Sciatic nerve (tissue), 2 donors: Measurements from ENCODE around the gene AGBL4. TPM values are rescaled to one million over a fixed set of nuclear protein-coding genes. Genes with fewer than 3 reads are reported as not detected.

Source experiments
- ATAC-seq: fragments of 200-7000 bp; cut with Tn5 transposase; one replicate; pipeline ENCODE4 v1.9.1; 2020; ENCODE audit warnings: mild to moderate bottlenecking, moderate library complexity
- DNase-seq: peaks from one replicate; pipeline ENCODE4 v3.0.0-alpha.2; 2020; ENCODE audit warnings: low spot score
- intact Hi-C: fragments of 100-400 bp; cut with DNase I; formaldehyde crosslinking; loops from one replicate; pipeline ENCODE4 v1.14.2; 2022
- total RNA-seq: library from RNA; stranded (reverse); fragmentation: NEBNext Ultra II Directional; extraction: Animal tissue kit (Norgen Biotek cat#: 25700); gene quantifications from one replicate; pipeline ENCODE4 v1.2.1, GENCODE V29; 2021
- donor health status: DM: no; HTN: no; CAD: no.
- donor health status: DM: no; HTN: no; CAD: no.

AGBL4 gene
- total RNA-seq, 1 donor from 2014 or later = 1.3 TPM

DNA sequence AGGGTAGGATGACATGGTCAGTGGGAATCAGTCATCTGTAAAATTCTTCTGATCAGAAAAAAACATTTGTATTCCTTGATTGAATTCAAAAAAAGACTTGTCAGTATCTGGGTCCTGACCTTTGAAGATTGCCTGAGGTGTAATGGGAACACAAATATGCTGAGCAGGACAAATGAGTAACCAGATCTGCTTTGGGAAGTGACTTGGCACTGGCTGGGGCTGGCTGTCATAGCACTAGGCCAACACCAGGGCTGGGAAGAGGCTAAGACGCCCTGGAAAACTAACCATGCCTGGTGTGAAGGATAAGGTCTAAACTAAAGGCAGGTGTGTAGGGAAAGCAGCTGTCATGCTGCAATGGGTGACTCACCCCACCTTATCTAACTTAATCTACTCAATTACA lies 794.2 kb downstream of the AGBL4 start:
- intact Hi-C loops = no loop called here
- DNase-seq (no peak), ATAC-seq (no peak)

GRCh38 chr1:49226758-49227157 lies 797.0 kb downstream of the AGBL4 start:
- intact Hi-C loops = no loop called here
- DNase-seq (no peak), ATAC-seq (no peak)

DNA sequence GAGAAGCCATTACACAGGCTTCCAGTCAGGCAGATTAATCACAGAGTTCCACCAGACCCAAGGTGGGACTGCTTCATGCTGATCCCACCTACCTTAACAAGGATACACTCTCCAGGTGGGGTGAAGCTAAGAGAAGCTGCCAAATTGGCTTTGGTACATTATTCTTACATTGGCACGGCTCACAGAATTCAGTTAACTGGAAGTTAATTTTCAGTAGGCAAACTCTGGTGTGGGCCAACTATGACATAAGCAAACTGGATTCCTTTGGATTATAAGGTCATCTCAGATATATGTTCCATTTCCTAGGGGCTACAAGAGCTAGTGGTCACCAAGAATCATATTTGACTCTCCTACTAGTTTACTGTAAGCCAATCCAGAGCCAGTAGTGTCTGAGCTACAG lies 798.3 kb downstream of the AGBL4 start:
- intact Hi-C loops = no loop called here
- no peak for ATAC-seq
- no peak for DNase-seq

GRCh38 chr1:49213301-49213700 lies 810.5 kb downstream of the AGBL4 start:
- intact Hi-C loops = no loop called here
- DNase-seq = no peak
- ATAC-seq = no peak

DNA sequence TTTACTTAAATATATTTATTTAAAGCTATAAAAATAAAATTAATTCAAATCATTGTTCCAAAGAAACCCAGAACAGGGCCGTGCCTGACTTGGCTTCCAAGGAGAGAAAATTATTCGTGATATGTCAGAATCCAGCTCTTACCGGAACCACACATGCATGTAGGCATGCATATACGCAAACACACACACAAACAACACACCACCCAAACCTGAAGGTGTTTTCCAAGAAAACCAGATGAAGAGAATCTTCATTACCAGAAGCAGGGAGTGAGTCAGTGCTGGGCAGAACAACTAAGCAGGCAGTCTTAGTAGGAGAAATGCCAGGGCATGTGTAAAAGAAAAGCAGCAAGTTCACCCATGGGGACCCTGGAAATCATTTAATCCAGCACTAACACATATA lies 815.0 kb downstream of the AGBL4 start:
- ATAC-seq = no peak
- intact Hi-C loops = no loop called here

GRCh38 chr1:49204720-49205119 lies 819.0 kb downstream of the AGBL4 start:
- DNase-seq (no peak), ATAC-seq (no peak)
- intact Hi-C loops = no loop called here

More for the DNA sequence above, 815.0 kb downstream of the AGBL4 start:
- DNase-seq = no peak

GRCh38 chr1:49200738-49201137 lies 823.0 kb downstream of the AGBL4 start:
- ATAC-seq (no peak), DNase-seq (no peak)
- intact Hi-C loops = no loop called here

DNA sequence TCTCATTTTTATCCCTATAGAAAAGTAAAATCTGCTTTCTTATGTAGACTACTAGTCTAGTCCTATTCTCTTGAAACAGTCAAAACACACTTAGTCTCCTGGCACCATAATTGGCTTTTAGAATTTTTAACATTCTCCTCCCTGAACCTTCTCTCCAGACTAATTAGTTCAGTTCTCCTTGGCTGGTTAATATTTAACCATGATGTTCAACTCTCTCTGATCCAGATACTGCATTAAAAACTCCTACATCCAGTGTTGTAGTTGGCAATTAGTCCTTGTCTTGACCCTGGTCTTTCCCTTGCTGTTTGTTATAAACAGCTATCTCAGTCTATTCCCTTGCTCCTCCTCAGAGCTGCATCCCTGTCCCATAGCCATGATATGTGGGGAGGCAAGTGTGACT lies 824.2 kb downstream of the AGBL4 start:
- intact Hi-C loops = no loop called here
- ATAC-seq = no peak
- DNase-seq = no peak

- intact Hi-C loops = no loop called here
- ATAC-seq (no peak), DNase-seq (no peak)
Observed at GRCh38 chr1:49197081-49197480, 826.7 kb downstream of the AGBL4 start.

GRCh38 chr1:49190138-49190537 lies 833.6 kb downstream of the AGBL4 start:
- DNase-seq = no peak
- intact Hi-C loops = no loop called here
- no peak for ATAC-seq

- intact Hi-C loops = no loop called here
Observed at GRCh38 chr1:49187056-49187455, 836.7 kb downstream of the AGBL4 start.

DNA sequence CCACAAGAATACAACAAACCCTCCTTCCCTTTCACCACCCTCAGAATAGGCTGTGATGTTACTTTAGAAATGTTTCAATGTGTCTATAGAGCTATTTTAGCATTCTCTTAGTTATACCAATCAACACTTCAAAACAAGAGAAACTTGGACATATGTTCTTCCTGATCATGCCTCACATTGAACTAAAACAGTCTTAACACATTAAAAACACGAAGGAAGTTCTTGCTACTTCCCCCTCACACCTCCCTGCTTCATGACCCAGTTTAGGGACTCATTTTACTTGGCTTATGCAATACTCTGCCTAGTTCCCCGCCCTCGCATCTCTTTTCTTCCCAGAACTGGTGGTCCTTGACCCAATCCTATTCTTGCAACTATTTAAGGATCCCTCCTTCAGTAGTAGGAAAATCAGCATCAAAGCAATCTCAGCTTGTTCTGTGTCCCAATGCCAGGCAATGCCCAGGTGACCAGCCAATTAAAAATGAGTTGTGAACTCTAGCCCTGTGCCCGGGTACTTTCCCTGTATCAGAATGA lies 838.2 kb downstream of the AGBL4 start:
- ATAC-seq (no peak), DNase-seq (no peak)
- intact Hi-C loops = no loop called here

More at GRCh38 chr1:49187056-49187455, 836.7 kb downstream of the AGBL4 start:
- ATAC-seq (no peak), DNase-seq (no peak)

- intact Hi-C loops = no loop called here
- no peak for DNase-seq
- ATAC-seq = no peak
Observed at GRCh38 chr1:49183489-49183888, 840.3 kb downstream of the AGBL4 start.

DNA sequence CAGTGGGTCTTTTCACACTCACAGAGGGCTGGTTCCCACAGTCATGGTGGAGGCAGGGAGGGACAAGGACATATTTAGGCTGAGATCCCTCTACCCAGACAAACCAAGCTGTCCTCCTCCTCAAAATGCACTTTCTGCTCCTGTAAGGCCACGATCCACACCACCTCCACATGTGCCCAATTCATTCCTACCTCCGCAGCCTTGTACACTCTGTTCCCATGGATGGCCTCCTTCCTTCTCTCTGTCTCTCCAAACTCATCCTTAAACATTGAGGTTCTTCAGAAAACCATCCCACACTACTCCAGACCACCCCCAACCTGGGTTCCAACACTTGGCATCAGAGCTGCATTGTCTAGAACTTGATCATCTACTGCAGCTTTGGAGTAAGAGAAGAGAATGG lies 842.7 kb downstream of the AGBL4 start:
- ATAC-seq = no peak
- DNase-seq = no peak
- intact Hi-C loops = no loop called here

- ATAC-seq (no peak), DNase-seq (no peak)
- intact Hi-C loops = no loop called here
Observed at GRCh38 chr1:49171941-49172593, 851.7 kb downstream of the AGBL4 start.

DNA sequence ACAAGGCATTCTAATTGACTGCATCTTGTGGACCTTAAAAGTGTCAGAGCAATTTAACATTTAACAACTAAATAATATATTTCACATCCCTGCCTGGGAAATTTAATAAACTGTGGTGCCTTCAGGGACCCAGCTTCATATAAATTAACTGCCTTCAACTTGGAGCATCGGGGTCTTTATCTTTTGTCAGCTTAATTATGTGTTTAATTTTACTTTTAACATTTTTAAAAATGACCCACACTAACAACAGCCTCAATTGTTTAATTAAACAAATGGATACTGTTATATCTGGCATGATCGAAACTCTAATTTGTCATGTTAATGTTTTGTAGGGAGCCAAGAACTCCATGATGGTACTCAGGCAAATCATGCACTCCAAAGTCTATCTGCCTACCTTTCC lies 857.7 kb downstream of the AGBL4 start:
- intact Hi-C loops = no loop called here
- DNase-seq = no peak
- ATAC-seq = no peak

GRCh38 chr1:49163031-49163430 lies 860.7 kb downstream of the AGBL4 start:
- no peak for DNase-seq
- intact Hi-C loops = no loop called here
- no peak for ATAC-seq

DNA sequence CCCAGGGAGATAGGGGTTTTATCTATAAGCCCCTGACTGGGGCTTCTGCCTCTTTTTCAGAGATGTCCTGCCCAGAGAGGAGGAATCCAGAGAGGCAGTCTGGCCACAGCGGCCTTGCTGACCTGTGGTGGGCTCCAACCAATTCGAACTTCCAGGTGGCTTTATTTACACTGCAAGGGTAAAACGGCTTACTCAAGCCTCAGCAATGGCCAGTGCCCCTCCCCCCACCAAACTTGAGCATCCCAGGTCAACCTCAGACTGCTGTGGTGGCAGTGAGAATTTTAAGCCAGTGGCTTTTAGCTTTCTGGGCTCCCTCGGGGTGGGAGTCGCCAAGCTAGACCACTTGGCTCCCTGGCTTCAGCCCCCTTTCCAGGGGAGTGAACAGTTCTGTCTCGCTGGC lies 863.1 kb downstream of the AGBL4 start:
- DNase-seq (no peak), ATAC-seq (no peak)

DNA sequence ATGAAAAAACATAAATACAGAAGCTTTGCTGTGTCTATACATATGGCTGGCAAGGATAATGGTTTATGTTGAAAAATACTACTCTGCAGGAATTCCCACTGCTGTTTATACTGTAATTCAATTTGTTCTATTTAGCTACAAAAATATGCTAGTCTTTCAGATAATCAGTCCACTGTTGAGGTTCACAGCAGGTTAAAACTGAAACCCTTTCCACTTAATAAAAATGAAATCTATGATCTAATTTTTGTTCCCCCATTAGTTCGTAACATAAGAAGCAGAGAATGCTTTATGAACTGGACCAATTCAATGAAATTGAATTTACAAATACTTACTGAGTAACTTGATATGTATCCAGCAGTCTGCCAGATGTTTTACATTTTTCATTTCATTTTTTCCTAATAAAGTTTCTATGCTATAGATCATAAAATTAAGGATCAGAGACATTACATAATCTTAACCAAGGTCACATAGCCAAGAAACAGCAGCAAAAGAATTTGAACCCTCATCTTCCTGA lies 887.0 kb downstream of the AGBL4 start:
- ATAC-seq = no peak
- intact Hi-C loops = no loop called here
- DNase-seq = no peak

More for the DNA sequence above, 863.1 kb downstream of the AGBL4 start:
- intact Hi-C loops = no loop called here

DNA sequence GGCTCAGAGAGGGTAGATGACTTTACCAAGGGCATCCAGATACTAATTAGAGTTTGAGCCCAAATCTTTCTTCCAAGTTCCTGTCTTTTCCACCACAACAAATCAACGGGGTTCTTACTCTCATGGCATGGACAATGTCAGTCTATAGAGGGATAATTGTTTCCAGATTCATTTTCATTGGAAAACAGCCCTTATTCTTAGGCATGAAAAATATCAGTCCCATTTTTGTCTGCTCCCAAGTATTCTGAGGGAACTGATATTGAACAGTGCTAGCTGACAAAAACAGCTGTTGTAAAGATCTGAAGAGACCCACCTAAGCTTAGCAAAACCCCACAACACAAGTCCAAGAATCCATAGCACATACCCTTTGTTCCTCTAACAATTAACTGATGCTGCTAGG lies 898.0 kb downstream of the AGBL4 start:
- DNase-seq = no peak
- intact Hi-C loops = no loop called here
- no peak for ATAC-seq

DNA sequence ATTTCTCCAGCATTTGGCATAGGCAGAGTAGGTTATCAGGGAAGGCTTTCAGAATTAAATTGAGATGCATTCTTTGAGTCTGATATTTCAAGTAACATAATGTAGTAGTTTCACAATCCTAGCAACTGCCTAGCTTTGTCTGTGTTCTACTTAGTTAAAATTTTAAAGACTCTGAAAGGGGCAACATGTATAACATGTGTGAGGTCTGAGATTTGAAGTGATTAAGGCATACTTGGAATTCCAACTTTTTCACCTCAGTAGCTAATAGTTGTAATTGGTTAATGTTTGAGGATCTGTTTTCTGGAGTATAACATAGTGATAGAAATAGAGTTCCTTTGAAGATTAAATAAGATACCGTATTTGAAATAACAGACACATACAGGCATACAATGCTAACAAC lies 911.8 kb downstream of the AGBL4 start:
- ATAC-seq = no peak
- no peak for DNase-seq
- intact Hi-C loops = no loop called here
